ENCODE data around the gene ADAMTS2. TPM values are rescaled to one million over a fixed set of nuclear protein-coding genes. Genes with fewer than 3 reads are reported as not detected.

ADAMTS2 gene
- total RNA-seq, result 10 to 100 TPM in 1 of 4 donors, 1 to 10 TPM in 3; 2.3 to 10.6 (median 3.0) TPM

GRCh38 chr5:179345433-179346321, at the start of gene ADAMTS2:
Gene ADAMTS2, minus strand, starts transcription at chr5:179345461. Its CDS starts 133 bp downstream, at chr5:179345328.
- intact Hi-C loops (cut with DNase I; ENCODE audit: low total_unique reads), result no loop called here
- TF ChIP-seq CTCF (IDR thresholded peaks at IDR 0.05), result no peak
- no peak for TF ChIP-seq POLR2A (IDR thresholded peaks at IDR 0.05)
- peak in 1 of 2 donors; percentile 94 for DNase-seq (ENCODE audit: low spot score in 2 of 2)
- H3K4me3 ChIP-seq (ENCODE audit: low read depth, poor library complexity, severe bottlenecking), result peak within 1 kb of the TSS; percentile 49
- 22 to 48% methylated on average over 8 to 19 of the region's 67 CpGs for WGBS, 2 donors

DNA sequence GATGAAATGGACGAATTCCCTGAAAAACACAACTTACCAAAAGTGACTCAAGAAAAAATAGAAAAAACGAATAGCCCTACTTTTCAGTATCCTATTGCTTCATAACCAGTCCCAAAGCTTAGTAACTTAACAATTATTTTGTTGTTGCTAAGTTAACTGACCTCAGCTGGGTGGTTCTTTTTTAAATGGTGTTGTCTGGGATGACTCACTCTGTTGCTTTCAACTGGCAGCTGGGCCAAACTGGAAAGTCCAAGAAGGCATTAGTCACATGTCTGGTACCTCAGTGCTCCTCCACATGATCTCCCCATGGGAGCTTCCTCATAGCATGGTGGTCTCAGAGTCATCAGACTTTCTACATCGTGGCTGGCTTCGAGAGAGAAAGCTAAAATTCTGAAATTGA, 47.8 kb upstream of the ADAMTS2 start:
- H3K4me3 ChIP-seq (ENCODE audit: low read depth, poor library complexity, severe bottlenecking), result no peak overlapping the region
- TF ChIP-seq CTCF (IDR thresholded peaks at IDR 0.05), result no peak
- TF ChIP-seq POLR2A (IDR thresholded peaks at IDR 0.05), result no peak
- intact Hi-C loops (cut with DNase I; ENCODE audit: low total_unique reads), result no loop called here
- peak; percentile 44 to 78 for DNase-seq (ENCODE audit: low spot score in 2 of 2)
- 51 to 52% methylated on average over 4 of the region's 4 CpGs for WGBS, 2 donors

DNA sequence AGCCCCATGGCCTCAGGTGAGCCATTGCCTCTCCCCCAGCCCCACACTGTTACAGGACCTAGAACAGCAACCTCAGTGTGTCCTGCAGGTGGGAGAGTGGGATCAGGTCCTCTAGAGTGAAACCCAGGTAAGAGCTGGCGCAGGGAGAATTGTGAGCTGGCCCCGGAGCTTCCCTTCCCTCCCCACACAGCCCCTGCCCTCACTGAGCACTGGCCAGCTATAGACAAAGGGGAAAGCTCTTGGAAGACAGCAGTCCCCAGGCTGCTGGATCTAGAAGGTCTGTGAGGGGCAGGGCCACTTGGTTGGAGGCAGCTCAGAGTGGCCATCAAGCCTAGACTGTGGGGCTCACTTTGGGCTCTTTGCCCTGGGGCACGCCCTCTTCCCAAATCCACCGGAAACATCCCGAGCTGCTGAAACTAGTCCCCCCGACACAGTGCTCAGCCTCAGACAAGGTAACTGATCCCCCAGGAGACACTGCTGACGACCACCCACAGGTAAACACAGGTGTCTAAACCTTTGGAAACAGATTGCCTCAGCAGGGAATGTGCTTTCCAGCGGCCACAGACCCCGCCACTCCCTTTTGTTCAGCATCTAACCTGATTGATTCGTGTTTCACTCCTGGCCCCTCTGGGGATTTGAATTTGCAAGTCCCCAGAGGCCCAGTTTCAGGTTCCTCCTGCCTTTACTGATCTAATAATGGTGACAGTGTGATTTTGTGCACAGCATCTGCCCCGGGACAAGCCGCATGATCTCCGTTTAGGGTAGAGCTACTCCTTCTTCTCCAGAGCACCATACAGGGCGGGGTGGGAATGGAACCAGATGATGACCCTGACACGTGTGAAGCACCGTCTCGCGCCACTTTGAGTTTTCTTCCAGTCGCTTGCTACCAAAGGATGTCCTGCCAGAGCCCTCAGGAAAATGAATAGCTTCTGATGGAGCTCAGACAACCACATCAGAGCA, 42.2 kb upstream of the ADAMTS2 start:
- 72 to 82% methylated on average over 19 of the region's 19 CpGs for WGBS, 2 donors
- TF ChIP-seq POLR2A (IDR thresholded peaks at IDR 0.05), result no peak
- TF ChIP-seq CTCF (IDR thresholded peaks at IDR 0.05), result no peak
- intact Hi-C loops (cut with DNase I; ENCODE audit: low total_unique reads), result no loop called here
- peak in 1 of 2 donors; percentile 69 for DNase-seq (ENCODE audit: low spot score in 2 of 2)
- no peak overlapping the region for H3K4me3 ChIP-seq (ENCODE audit: low read depth, poor library complexity, severe bottlenecking)

GRCh38 chr5:179385914-179386313, 40.7 kb upstream of the ADAMTS2 start:
- peak in 1 of 2 donors; percentile 72 for DNase-seq (ENCODE audit: low spot score in 2 of 2)
- no peak overlapping the region for H3K4me3 ChIP-seq (ENCODE audit: low read depth, poor library complexity, severe bottlenecking)
- WGBS, 2 donors, result 34 to 42% methylated on average over 7 of the region's 7 CpGs
- intact Hi-C loops (cut with DNase I; ENCODE audit: low total_unique reads), result no loop called here
- TF ChIP-seq CTCF (IDR thresholded peaks at IDR 0.05) (no peak), POLR2A (IDR thresholded peaks at IDR 0.05) (no peak)

GRCh38 chr5:179382486-179382885, 37.2 kb upstream of the ADAMTS2 start:
- intact Hi-C loops (cut with DNase I; ENCODE audit: low total_unique reads), result no loop called here
- DNase-seq (ENCODE audit: low spot score in 2 of 2), result peak in 1 of 2 donors; percentile 37
- no peak overlapping the region for H3K4me3 ChIP-seq (ENCODE audit: low read depth, poor library complexity, severe bottlenecking)
- TF ChIP-seq CTCF (IDR thresholded peaks at IDR 0.05) (no peak), POLR2A (IDR thresholded peaks at IDR 0.05) (no peak)
- WGBS, 2 donors, result 91 to 95% methylated on average over 8 of the region's 8 CpGs

All from lower leg skin (tissue), 4 donors.